Peyer's patch (tissue), 4 donors: Measurements from ENCODE around the gene ATG9A. TPM values are rescaled to one million over a fixed set of nuclear protein-coding genes. Genes with fewer than 3 reads are reported as not detected.

Experiments
- DNase-seq, 3 donors: peaks; one replicate each; pipeline ENCODE4 v3.0.0-alpha.2; 2017 to 2019
- H3K27ac ChIP-seq, 4 donors: fragments of 200-600 bp; sonication (generic); one replicate each; pipeline ENCODE4 v1.5.1; 2016 to 2019
- H3K27me3 ChIP-seq, 2 donors: fragments of 200-600 bp; sonication (generic); one replicate each; pipeline ENCODE4 v1.5.1; 2019
- H3K36me3 ChIP-seq, 3 donors: fragments of 200-600 bp; sonication (generic); one replicate each; pipeline ENCODE4 v1.5.1; 2016 to 2019
- H3K4me1 ChIP-seq, 4 donors: fragments of 200-600 bp; sonication (generic); one replicate each; pipeline ENCODE4 v1.5.1; 2016 to 2019
- H3K4me3 ChIP-seq, 4 donors: fragments of 200-600 bp; sonication (generic); 1 replicate in 3 of 4; 2 replicates in 1 of 4; pipeline ENCODE4 v1.5.1; 2016 to 2019; ENCODE audit warnings: mild to moderate bottlenecking in 1 of 4
- H3K9me3 ChIP-seq, 4 donors: fragments of 200-600 bp; sonication (generic); one replicate each; pipeline ENCODE4 v1.5.1; 2016 to 2019; ENCODE audit warnings: mild to moderate bottlenecking in 1 of 4
- POLR2A ChIP-seq, 2 donors: fragments of 450-650 bp; IDR thresholded peaks; one replicate each; pipeline ENCODE4 v1.5.1; 2017; ENCODE audit warnings: antibody characterized with exemption in 2 of 2, mild to moderate bottlenecking in 2 of 2, moderate library complexity in 2 of 2
- total RNA-seq, 4 donors: library from RNA; depleted of rRNA; stranded (reverse); fragments of >200 nt; gene quantifications; one replicate each; pipeline ENCODE4 v1.1.0, GENCODE V29; 2016
- TF ChIP-seq, protein P1 (sequence below), 6 experiments: fragments of 450-650 bp in 4 of 6; fragments of 200-600 bp in 2 of 6; sonication (generic) in 1 of 6; IDR thresholded peaks; one replicate each; pipeline ENCODE4 v1.5.1; 2017 to 2019; ENCODE audit warnings: antibody characterized with exemption in 6 of 6, mild to moderate bottlenecking in 3 of 6, moderate library complexity in 1 of 6

The ATG9A gene
- total RNA-seq, 4 donors from 2014 or later = 23.1 to 107 (median 96.0) TPM

- DNase-seq = peak in 1 of 3 donors; percentile 47
- H3K4me3 ChIP-seq = no peak overlapping the region
- peaks cover 0 to 34% (median 0%) of the 10 kb centered on the region in 3 donors for H3K36me3 ChIP-seq
- peaks cover 0 to 24% (median 10%) of the 10 kb centered on the region in 4 donors for H3K4me1 ChIP-seq
- peak overlapping the region in 2 of 4 donors; percentile 11 to 64 for H3K27ac ChIP-seq
- H3K27me3 ChIP-seq = no peaks in the 10 kb centered on the region
- H3K9me3 ChIP-seq = no peaks in the 10 kb centered on the region
- no peak for TF ChIP-seq POLR2A (IDR thresholded peaks at IDR 0.05)
- TF ChIP-seq, protein P1, sequence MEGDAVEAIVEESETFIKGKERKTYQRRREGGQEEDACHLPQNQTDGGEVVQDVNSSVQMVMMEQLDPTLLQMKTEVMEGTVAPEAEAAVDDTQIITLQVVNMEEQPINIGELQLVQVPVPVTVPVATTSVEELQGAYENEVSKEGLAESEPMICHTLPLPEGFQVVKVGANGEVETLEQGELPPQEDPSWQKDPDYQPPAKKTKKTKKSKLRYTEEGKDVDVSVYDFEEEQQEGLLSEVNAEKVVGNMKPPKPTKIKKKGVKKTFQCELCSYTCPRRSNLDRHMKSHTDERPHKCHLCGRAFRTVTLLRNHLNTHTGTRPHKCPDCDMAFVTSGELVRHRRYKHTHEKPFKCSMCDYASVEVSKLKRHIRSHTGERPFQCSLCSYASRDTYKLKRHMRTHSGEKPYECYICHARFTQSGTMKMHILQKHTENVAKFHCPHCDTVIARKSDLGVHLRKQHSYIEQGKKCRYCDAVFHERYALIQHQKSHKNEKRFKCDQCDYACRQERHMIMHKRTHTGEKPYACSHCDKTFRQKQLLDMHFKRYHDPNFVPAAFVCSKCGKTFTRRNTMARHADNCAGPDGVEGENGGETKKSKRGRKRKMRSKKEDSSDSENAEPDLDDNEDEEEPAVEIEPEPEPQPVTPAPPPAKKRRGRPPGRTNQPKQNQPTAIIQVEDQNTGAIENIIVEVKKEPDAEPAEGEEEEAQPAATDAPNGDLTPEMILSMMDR (IDR thresholded peaks at IDR 0.05) = no peak
These were observed 19.9 kb downstream of the ATG9A start for GRCh38 chr2:219209236-219210195.

- TF ChIP-seq, protein P1 (IDR thresholded peaks at IDR 0.05) = no peak
- TF ChIP-seq POLR2A (IDR thresholded peaks at IDR 0.05) = no peak
- H3K4me3 ChIP-seq = peak overlapping the region in 1 of 4 donors; percentile 87
- peaks cover 0 to 26% (median 0%) of the 10 kb centered on the region in 3 donors for H3K36me3 ChIP-seq
- no peaks in the 10 kb centered on the region for H3K27me3 ChIP-seq
- peak in 1 of 3 donors; percentile 40 for DNase-seq
- H3K27ac ChIP-seq = peak overlapping the region; percentile 98 to 99 (median 98)
- H3K9me3 ChIP-seq = no peaks in the 10 kb centered on the region
- peaks cover 0 to 24% (median 10%) of the 10 kb centered on the region in 4 donors for H3K4me1 ChIP-seq
These were observed 21.3 kb downstream of the ATG9A start for GRCh38 chr2:219207884-219208740.

DNA sequence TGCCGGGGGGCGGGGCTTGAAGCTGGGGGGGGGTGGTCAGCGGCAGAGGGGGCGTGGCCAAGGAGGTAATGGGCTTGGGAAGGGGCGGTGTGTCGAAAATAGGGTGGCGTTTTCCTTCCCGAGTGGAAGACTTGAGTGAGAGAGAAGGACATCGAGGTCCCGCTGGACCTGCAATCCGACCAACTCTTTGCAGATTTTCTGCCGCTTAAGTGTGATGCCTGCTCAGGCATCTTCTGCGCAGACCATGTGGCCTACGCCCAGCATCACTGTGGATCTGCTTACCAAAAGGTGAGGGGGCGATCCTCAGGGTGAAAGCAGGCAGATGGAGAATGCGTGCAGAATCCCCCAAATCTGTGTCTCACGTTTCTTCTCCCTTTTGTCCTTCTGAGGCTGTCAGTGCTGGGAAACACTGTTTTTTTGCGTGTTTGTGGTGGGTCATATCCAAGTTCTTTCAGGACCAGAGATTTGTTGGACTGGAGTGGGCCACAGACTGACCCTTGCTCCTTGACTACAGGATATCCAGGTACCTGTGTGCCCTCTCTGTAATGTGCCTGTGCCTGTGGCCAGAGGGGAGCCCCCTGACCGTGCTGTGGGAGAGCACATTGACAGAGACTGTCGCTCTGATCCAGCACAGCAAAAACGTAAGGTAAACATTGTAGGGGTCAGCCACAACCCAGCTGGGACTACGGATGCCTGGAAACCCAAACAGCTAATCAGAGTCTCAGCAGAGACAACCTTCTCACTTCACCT lies 22.1 kb downstream of the ATG9A start:
- H3K4me1 ChIP-seq = peaks cover 0 to 24% (median 10%) of the 10 kb centered on the region in 4 donors
- peak overlapping the region; percentile 82 to 92 (median 86) for H3K4me3 ChIP-seq
- H3K27ac ChIP-seq = peak overlapping the region; percentile 98 to 99 (median 98)
- TF ChIP-seq, protein P1 (IDR thresholded peaks at IDR 0.05) = no peak
- TF ChIP-seq POLR2A (IDR thresholded peaks at IDR 0.05) = no peak
- peak in 1 of 3 donors; percentile 49 for DNase-seq
- no peaks in the 10 kb centered on the region for H3K9me3 ChIP-seq
- H3K27me3 ChIP-seq = no peaks in the 10 kb centered on the region
- peaks cover 0 to 26% (median 0%) of the 10 kb centered on the region in 3 donors for H3K36me3 ChIP-seq

DNA sequence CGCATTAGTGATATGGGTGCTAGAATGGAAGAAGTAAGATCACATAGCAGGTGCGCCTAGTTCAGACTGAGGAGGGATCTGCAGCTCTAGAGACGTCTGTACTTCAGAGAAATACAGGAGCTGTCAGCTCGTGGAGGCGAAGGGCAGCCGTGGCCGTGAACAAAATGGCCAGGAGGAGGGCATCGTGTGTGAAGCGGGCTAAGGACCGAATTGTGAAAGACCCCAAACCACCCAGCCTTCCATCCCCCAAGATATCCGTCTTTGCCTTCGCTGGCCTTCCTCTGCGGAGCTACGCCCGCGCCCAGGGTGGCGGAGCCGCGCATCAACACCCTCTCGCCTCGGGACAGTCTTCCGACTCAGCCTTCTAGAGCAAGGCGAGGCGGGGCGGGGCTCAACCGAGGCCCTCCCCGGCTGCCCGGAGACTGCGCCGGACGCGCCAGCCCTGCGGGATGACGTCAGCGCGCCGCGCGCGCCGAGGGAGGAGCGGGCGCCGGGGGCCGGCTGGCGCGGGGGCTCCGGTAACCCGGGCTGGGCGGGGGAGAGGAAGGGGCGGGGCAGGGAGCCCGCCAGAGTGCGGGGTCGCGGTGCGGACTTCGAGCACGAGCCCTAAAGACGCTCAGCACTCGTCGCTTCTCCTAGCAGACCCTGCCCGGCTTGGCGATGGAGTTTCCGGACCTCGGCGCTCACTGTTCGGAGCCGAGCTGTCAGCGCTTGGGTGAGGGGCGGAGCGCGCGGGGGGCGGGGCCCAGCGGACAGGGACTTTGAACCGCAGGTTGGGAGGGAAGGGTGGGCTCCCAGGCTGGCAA lies 22.9 kb downstream of the ATG9A start, which contains the start of gene ZFAND2B:
Gene ZFAND2B (plus strand): TSS at position 455 of the 806 bp plus-strand sequence. CDS start 206 bp downstream, at position 661.
- H3K27me3 ChIP-seq = no peaks in the 10 kb centered on the region
- H3K9me3 ChIP-seq = no peaks in the 10 kb centered on the region
- peak within 1 kb of the TSS; percentile 82 to 92 (median 86) for H3K4me3 ChIP-seq
- DNase-seq = peak; percentile 97 to 98 (median 98)
- TF ChIP-seq, protein P1 (IDR thresholded peaks at IDR 0.05) = peak in 3 of 6 experiments; percentile 36 to 45 (median 44)
- TF ChIP-seq POLR2A (IDR thresholded peaks at IDR 0.05) = peak; percentile 96 to 99
- peaks cover 0 to 26% (median 0%) of the 10 kb centered on the region in 3 donors for H3K36me3 ChIP-seq
- peaks cover 0 to 24% (median 10%) of the 10 kb centered on the region in 4 donors for H3K4me1 ChIP-seq
- H3K27ac ChIP-seq = peak within 1 kb of the TSS; percentile 98 to 99 (median 98)
